Stimulated activated memory B cell treated with anti-CD40 and anti-IgM and Interleukin-4, amounts not matched to agents 10 μg/mL and 1 μg/mL and 100 μg/mL, for 72 hours (primary cell): Measurements from ENCODE around the gene HEBP1.

Experiments used
- ATAC-seq: fragments of 150-1000 bp; cut with Tn5 transposase; 2 replicates; pipeline ENCODE4 v1.10.0; 2021
- H3K27ac Mint-ChIP-seq: one replicate; pipeline ENCODE4 v1.8.0; 2022; ENCODE audit warnings: mild to moderate bottlenecking, mixed read lengths
- H3K27me3 Mint-ChIP-seq: one replicate; pipeline ENCODE4 v1.8.0; 2022; ENCODE audit warnings: mixed read lengths
- H3K36me3 Mint-ChIP-seq: one replicate; pipeline ENCODE4 v1.8.0; 2022; ENCODE audit warnings: mixed read lengths
- H3K4me1 Mint-ChIP-seq: one replicate; pipeline ENCODE4 v1.8.0; 2022; ENCODE audit warnings: mixed read lengths
- H3K4me3 Mint-ChIP-seq: one replicate; pipeline ENCODE4 v1.8.0; 2022; ENCODE audit warnings: mild to moderate bottlenecking, moderate library complexity, mixed read lengths
- H3K9me3 Mint-ChIP-seq: one replicate; pipeline ENCODE4 v1.8.0; 2022; ENCODE audit warnings: mixed read lengths

HEBP1 gene

DNA sequence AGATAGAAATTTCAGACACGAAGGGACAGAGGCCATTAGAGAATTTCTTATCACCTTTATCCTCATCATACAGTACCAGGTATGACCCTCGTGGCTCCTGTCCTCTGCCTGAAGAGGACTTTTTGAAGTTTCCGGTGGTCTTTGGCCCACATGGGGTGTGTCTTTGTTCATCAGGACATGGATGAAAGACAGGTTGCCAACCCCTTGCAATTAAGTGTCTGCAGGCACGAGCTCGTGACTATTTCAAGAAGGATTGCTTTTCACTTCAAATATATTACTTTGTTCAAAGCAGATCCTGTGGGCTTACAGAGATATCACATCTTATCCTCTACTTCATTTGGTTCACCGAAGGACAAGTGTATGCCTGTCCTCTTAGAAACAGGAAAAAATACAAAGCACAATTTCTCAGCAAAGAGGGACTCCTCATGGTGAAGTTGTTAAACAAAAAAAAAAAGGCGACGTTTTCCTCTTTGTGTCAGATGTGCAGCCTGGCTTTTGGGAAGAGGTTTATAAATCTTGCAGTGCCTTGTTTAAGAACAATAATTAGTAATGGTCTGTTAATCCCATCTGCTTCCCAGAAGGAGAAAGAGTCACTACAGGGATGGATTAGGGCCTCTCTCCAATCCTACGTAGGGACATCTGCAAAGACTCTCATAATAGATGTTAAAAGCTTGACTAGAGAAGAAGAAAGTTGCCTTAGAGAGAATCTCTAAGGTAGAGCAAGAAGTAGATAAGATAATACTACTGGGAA is 30.7 kb upstream of the HEBP1 start:
- Mint-ChIP-seq H3K9me3 (no peaks in the 10 kb centered on the region), H3K27me3 (peaks cover 9% of the 10 kb centered on the region), H3K4me3 (no peak overlapping the region), H3K27ac (no peak overlapping the region), H3K4me1 (no peaks in the 10 kb centered on the region), H3K36me3 (no peaks in the 10 kb centered on the region)
- no peak for ATAC-seq

GRCh38 chr12:13028825-13029570 is 28.9 kb upstream of the HEBP1 start:
- H3K27me3 Mint-ChIP-seq, result peaks cover 26% of the 10 kb centered on the region
- no peak overlapping the region for H3K4me3 Mint-ChIP-seq
- H3K36me3 Mint-ChIP-seq, result no peaks in the 10 kb centered on the region
- no peaks in the 10 kb centered on the region for H3K9me3 Mint-ChIP-seq
- ATAC-seq, result no peak
- no peak overlapping the region for H3K27ac Mint-ChIP-seq
- peaks cover 6% of the 10 kb centered on the region for H3K4me1 Mint-ChIP-seq

GRCh38 chr12:13027508-13027907 is 27.4 kb upstream of the HEBP1 start:
- H3K9me3 Mint-ChIP-seq, result no peaks in the 10 kb centered on the region
- peaks cover 6% of the 10 kb centered on the region for H3K4me1 Mint-ChIP-seq
- no peak for ATAC-seq
- no peaks in the 10 kb centered on the region for H3K36me3 Mint-ChIP-seq
- no peak overlapping the region for H3K4me3 Mint-ChIP-seq
- H3K27me3 Mint-ChIP-seq, result peaks cover 35% of the 10 kb centered on the region
- no peak overlapping the region for H3K27ac Mint-ChIP-seq

GRCh38 chr12:13027032-13027431 is 27.0 kb upstream of the HEBP1 start:
- H3K9me3 Mint-ChIP-seq, result no peaks in the 10 kb centered on the region
- H3K27ac Mint-ChIP-seq, result no peak overlapping the region
- H3K27me3 Mint-ChIP-seq, result peaks cover 35% of the 10 kb centered on the region
- H3K4me1 Mint-ChIP-seq, result peaks cover 6% of the 10 kb centered on the region
- no peak overlapping the region for H3K4me3 Mint-ChIP-seq
- ATAC-seq, result no peak
- no peaks in the 10 kb centered on the region for H3K36me3 Mint-ChIP-seq

GRCh38 chr12:13026286-13026685 is 26.2 kb upstream of the HEBP1 start:
- no peaks in the 10 kb centered on the region for H3K36me3 Mint-ChIP-seq
- H3K4me1 Mint-ChIP-seq, result peaks cover 6% of the 10 kb centered on the region
- no peak overlapping the region for H3K4me3 Mint-ChIP-seq
- H3K27ac Mint-ChIP-seq, result no peak overlapping the region
- no peak for ATAC-seq
- H3K9me3 Mint-ChIP-seq, result no peaks in the 10 kb centered on the region
- peaks cover 41% of the 10 kb centered on the region for H3K27me3 Mint-ChIP-seq

DNA sequence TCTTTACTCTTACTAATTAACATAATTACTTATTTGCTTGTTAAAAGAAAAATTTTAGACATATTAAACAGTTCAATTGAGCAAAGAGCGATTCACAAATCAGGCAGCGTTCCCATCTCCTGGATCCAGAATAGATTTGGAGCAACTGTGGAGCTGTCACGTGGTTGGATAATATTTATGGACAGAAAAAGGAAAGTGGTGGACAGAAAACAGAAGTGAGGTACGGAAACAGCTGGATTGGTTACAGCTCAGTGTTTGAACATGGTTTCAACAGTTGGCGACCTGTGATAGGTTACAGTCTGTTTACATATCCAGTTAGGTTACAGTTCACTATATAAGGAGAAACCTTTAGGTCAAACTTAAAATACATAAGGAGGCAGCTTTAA is 24.5 kb upstream of the HEBP1 start:
- Mint-ChIP-seq H3K4me3 (no peak overlapping the region), H3K27me3 (peaks cover 53% of the 10 kb centered on the region), H3K4me1 (peaks cover 6% of the 10 kb centered on the region), H3K9me3 (no peaks in the 10 kb centered on the region), H3K27ac (no peak overlapping the region), H3K36me3 (no peaks in the 10 kb centered on the region)
- ATAC-seq, result no peak

GRCh38 chr12:13023811-13024530 is 23.9 kb upstream of the HEBP1 start:
- peaks cover 6% of the 10 kb centered on the region for H3K4me1 Mint-ChIP-seq
- no peak for ATAC-seq
- peaks cover 58% of the 10 kb centered on the region for H3K27me3 Mint-ChIP-seq
- H3K36me3 Mint-ChIP-seq, result no peaks in the 10 kb centered on the region
- no peaks in the 10 kb centered on the region for H3K9me3 Mint-ChIP-seq
- no peak overlapping the region for H3K4me3 Mint-ChIP-seq
- H3K27ac Mint-ChIP-seq, result no peak overlapping the region

DNA sequence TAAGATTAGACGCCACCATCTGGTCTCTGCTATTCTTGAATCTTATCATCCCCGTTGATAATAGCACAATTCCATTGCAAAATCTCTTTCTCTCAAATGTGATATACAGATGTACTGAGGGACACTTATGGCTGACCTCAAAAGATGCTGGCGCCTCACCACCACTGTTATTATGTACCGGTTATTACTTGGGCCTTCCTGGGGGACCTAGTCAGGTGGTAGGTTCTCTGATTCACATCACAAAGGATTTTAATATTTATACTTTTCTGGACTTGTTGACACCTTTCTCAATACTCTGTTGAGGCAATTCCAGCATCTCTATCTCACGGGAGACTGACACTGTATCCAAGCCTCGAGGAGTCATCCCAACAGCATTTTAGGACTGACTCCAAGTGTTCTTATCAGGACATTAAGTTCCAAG is 22.8 kb upstream of the HEBP1 start:
- no peaks in the 10 kb centered on the region for H3K36me3 Mint-ChIP-seq
- H3K27me3 Mint-ChIP-seq, result peaks cover 68% of the 10 kb centered on the region
- peaks cover 6% of the 10 kb centered on the region for H3K4me1 Mint-ChIP-seq
- H3K4me3 Mint-ChIP-seq, result no peak overlapping the region
- H3K9me3 Mint-ChIP-seq, result no peaks in the 10 kb centered on the region
- ATAC-seq, result no peak
- no peak overlapping the region for H3K27ac Mint-ChIP-seq

GRCh38 chr12:13011098-13011497 is 11.0 kb upstream of the HEBP1 start:
- Mint-ChIP-seq H3K4me1 (no peaks in the 10 kb centered on the region), H3K27me3 (peaks cover 5% of the 10 kb centered on the region), H3K27ac (no peak overlapping the region), H3K36me3 (no peaks in the 10 kb centered on the region), H3K4me3 (no peak overlapping the region), H3K9me3 (no peaks in the 10 kb centered on the region)
- ATAC-seq, result no peak

- no peak overlapping the region for H3K4me3 Mint-ChIP-seq
- no peaks in the 10 kb centered on the region for H3K4me1 Mint-ChIP-seq
- H3K36me3 Mint-ChIP-seq, result no peaks in the 10 kb centered on the region
- no peaks in the 10 kb centered on the region for H3K9me3 Mint-ChIP-seq
- no peak overlapping the region for H3K27ac Mint-ChIP-seq
- ATAC-seq, result no peak
- H3K27me3 Mint-ChIP-seq, result no peaks in the 10 kb centered on the region
Observed at GRCh38 chr12:13008741-13009380, 8.8 kb upstream of the HEBP1 start.

DNA sequence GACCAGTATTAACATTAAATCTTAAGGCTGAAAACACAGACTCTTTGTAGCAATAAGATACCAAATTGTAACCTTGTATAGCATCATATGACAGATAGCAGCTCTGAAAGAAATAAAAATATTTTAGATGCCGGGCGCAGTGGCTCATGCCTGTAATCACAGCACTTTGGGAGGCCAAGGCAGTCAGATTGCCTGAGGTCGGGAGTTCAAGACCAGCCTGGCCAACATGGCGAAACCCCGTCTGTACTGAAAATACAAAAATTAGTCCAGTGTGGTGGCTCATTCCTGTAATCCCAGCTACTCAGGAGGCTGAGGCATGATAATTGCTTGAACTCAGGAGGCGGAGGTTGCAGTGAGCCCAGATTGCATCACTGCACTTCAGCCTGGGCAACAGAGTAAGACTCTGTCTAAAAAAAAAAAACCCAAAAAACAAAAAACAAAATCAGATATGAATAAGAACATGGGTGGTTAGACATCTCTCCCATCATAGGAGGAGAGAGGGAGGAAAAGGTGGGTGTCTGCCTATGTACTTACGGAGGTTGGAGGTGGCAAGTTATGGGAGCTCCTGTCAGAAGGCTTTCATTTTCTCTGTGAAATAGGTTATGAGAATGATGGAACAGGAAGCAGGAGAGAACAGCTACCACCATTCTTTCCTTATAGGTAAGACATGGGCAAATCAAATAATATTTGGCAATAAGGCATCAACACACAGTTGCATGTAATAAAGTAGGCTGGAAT is 7.6 kb upstream of the HEBP1 start:
- Mint-ChIP-seq H3K36me3 (no peaks in the 10 kb centered on the region), H3K27me3 (no peaks in the 10 kb centered on the region), H3K9me3 (no peaks in the 10 kb centered on the region), H3K27ac (no peak overlapping the region), H3K4me1 (no peaks in the 10 kb centered on the region), H3K4me3 (no peak overlapping the region)
- ATAC-seq, result no peak

GRCh38 chr12:13005649-13006048 is 5.6 kb upstream of the HEBP1 start:
- no peak for ATAC-seq
- Mint-ChIP-seq H3K4me3 (no peak overlapping the region), H3K9me3 (no peaks in the 10 kb centered on the region), H3K27ac (no peak overlapping the region), H3K4me1 (peaks cover 9% of the 10 kb centered on the region), H3K27me3 (no peaks in the 10 kb centered on the region), H3K36me3 (no peaks in the 10 kb centered on the region)

DNA sequence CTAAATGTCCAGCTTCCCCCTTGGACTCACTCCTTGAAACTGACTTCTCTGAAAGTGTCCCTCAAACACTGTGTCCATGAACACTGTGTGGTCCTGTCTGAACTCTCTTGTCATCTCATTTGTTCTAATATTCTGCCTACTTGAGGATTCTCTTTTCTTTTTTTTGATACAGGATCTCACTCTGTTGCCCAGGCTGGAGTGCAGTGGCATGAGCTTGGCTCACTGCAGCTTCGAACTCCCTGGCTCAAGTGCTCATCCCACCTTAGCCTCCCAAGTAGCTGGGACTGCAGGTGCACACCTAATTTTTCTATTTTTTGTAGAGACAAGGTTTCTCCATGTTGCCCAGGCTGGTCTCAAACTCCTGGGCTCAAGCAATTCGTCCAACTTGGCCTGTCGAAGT is 4.9 kb upstream of the HEBP1 start:
- no peaks in the 10 kb centered on the region for H3K36me3 Mint-ChIP-seq
- H3K4me3 Mint-ChIP-seq, result no peak overlapping the region
- H3K9me3 Mint-ChIP-seq, result no peaks in the 10 kb centered on the region
- H3K4me1 Mint-ChIP-seq, result peaks cover 11% of the 10 kb centered on the region
- no peak for ATAC-seq
- H3K27me3 Mint-ChIP-seq, result no peaks in the 10 kb centered on the region
- no peak overlapping the region for H3K27ac Mint-ChIP-seq

DNA sequence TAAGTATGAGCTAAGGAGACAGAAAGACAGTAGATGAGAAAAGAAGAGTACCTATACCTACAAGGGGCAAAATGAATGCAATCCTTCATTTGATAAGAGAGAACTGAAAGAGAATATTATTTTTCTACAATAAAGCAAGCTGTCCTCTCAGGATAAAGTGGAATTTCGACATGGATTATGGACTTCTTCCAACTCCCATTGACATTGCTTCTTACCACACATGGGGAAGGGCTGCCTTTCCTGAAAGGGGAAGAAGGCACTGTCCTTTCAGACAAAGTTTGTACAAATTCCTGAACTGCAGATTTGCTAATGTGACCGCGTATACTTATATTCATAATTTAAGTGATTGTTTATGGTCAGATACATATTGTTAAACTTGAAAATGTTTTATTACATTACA is 4.3 kb upstream of the HEBP1 start:
- H3K36me3 Mint-ChIP-seq, result no peaks in the 10 kb centered on the region
- H3K4me3 Mint-ChIP-seq, result no peak overlapping the region
- H3K27me3 Mint-ChIP-seq, result no peaks in the 10 kb centered on the region
- no peaks in the 10 kb centered on the region for H3K9me3 Mint-ChIP-seq
- ATAC-seq, result no peak
- H3K4me1 Mint-ChIP-seq, result peaks cover 17% of the 10 kb centered on the region
- no peak overlapping the region for H3K27ac Mint-ChIP-seq
